Activated gamma-delta T cell (primary cell): ENCODE results near the gene FHL2.

Source experiments
- DNase-seq: peaks from one replicate; lab custom pipeline; 2025; lab: John Stamatoyannopoulos, UW

The FHL2 gene

GRCh38 chr2:105422801-105423200 is 23.9 kb upstream of the FHL2 start:
- no peak for DNase-seq

GRCh38 chr2:105421053-105421452 is 22.2 kb upstream of the FHL2 start:
- DNase-seq = no peak

- DNase-seq = no peak
Measured at GRCh38 chr2:105418522-105418921, 19.7 kb upstream of the FHL2 start.

GRCh38 chr2:105417857-105418436 is 19.1 kb upstream of the FHL2 start:
- DNase-seq = no peak

GRCh38 chr2:105416156-105416555 is 17.3 kb upstream of the FHL2 start:
- no peak for DNase-seq

GRCh38 chr2:105415007-105415406 is 16.2 kb upstream of the FHL2 start:
- DNase-seq = no peak

- no peak for DNase-seq
Measured at GRCh38 chr2:105413206-105413605, 14.4 kb upstream of the FHL2 start.

- no peak for DNase-seq
Measured at GRCh38 chr2:105412584-105412983, 13.7 kb upstream of the FHL2 start.

- DNase-seq = no peak
Measured at GRCh38 chr2:105411720-105412407, 13.0 kb upstream of the FHL2 start.

- DNase-seq = no peak
Measured at GRCh38 chr2:105410554-105410953, 11.7 kb upstream of the FHL2 start.

GRCh38 chr2:105409717-105410116 is 10.9 kb upstream of the FHL2 start:
- no peak for DNase-seq

GRCh38 chr2:105407946-105408743 is 9.3 kb upstream of the FHL2 start:
- no peak for DNase-seq

- DNase-seq = no peak
Measured at GRCh38 chr2:105406221-105406620, 7.4 kb upstream of the FHL2 start.

GRCh38 chr2:105405291-105405690 is 6.4 kb upstream of the FHL2 start:
- no peak for DNase-seq

- no peak for DNase-seq
Measured at GRCh38 chr2:105404736-105405135, 5.9 kb upstream of the FHL2 start.

GRCh38 chr2:105403783-105404698 is 5.2 kb upstream of the FHL2 start:
- no peak for DNase-seq

- DNase-seq = no peak
Measured at GRCh38 chr2:105403241-105403782, 4.5 kb upstream of the FHL2 start.

- no peak for DNase-seq
Measured at GRCh38 chr2:105402809-105403208, 4.0 kb upstream of the FHL2 start.

- no peak for DNase-seq
Measured at GRCh38 chr2:105401867-105402266, 3.0 kb upstream of the FHL2 start.

- no peak for DNase-seq
Measured at GRCh38 chr2:105400138-105400540, 1.3 kb upstream of the FHL2 start.

GRCh38 chr2:105399207-105399861 is 483 bp upstream of the FHL2 start:
- DNase-seq = no peak
